ENCODE data around the gene RALBP1.

The RALBP1 gene

DNA sequence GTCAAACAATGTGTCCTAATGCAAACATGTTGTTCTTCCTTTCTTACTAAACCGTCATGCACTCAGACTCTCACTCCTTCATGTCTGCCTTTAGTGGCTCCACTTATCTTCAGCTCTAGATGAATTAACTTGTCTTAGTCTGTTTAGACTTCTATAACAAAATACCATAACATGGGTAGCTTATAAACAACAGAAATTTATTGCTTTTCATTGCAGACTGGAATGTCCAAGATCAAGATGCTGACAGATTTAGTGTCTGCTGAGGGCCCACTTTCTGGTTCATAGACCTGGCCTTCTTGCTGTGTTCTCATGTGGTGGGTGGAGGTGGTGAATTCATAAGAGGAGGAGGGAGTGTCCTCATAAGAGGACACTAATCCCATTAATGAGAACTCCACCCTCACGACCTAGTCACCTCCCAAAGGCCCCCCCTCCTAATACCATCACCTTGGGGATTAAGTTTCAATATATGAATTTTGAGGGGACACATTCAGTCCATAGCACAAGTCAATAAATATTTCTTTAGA is 32.3 kb downstream of the RALBP1 start:
- DNase-seq, result no peak

DNA sequence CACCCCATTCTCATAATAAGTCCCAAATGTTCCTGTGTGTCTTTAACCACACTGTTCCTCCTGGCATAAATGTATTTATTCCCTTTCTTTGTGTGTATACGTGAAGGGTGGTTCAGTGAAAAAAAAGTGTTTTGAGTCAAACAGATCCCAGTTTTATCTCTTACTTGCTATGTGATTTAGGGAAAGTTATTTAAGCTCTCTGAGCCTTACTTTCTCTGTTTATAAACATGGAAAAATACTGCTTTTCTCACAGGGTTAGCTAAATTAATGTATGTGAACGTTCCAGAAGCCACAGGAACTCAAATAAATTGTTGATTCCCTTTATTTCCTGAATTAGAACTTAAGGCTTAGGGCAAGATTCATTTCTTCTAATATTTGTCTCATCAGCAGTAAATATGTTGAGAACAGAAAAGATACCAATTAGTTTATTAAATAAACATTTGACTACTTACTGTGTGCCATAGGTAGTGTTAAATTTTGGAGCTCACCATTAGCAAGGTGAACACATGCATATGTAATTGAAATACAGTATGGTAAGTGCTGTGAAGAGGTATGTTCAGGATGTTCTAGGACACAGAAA is 33.2 kb downstream of the RALBP1 start:
- no peak for DNase-seq

DNA sequence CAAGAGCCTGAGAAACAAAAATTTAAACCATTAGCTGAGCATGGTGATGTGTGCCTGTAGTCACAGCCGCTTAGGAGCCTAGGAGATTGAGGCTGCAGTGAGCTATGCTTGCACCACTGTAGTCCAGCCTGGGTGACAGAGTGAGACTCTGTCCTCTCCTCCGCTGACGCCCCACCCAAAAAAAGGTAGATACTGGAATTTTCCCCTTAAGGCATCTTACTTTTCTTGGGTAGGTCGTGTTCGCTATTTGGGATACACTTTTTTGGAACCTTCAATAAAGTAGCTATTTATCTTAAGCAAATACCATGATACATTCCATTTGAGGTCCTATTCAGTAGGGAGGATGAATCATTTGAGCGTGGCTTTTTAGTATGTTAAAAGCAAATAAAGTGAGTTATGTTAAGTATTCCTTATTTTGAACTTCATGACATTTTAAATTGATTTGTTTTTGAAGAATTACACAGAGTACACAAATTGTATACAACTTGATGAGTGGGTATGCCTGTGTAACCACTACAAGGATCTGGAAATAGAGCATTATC is 38.7 kb downstream of the RALBP1 start:
- DNase-seq, result no peak

DNA sequence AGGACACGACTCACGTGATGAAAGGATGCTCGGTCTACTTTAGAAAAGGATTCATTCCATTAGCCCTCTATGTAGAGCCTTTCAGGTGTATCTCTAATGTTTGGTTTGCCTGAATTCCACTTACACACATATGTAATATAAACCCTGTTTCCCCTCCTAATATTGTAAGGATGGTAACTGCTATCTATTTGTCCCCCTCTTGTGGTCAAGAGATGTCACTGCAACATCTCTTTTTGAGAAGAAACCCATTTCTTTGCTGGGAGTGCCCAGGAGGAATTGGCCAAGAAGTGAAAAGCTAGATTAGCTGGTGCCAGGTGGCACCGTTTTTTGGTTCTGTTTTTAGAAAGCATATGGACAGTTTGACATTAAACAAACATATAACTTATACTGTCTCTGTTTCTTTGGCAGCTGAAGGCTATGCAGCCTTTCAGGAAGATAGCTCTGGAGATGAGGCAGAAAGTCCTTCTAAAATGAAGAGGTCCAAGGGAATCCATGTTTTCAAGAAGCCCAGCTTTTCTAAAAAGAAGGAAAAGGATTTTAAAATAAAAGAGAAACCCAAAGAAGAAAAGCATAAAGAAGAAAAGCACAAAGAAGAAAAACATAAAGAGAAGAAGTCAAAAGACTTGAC is 41.2 kb downstream of the RALBP1 start:
- DNase-seq, result peak in 1 of 58 donors; percentile 4

DNA sequence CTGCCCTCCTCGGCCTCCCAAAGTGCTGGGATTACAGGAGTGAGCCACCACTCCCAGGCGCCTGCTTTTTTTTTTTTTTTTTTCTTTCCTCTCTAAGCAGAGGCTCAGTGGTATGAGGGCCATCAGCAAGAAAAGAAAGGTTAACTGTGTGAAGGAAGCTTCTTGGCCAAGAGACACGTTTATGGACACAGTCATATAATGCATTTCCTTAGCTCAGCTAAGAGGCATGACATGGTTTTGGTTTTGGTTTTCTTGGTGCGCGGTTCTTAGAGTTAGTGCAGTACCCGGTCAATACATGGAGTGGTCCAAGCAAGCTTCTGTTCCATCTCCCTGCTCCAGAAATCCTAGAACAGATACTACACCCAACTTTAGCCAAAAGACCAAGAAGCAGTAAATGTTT is 42.6 kb downstream of the RALBP1 start:
- no peak for DNase-seq

DNA sequence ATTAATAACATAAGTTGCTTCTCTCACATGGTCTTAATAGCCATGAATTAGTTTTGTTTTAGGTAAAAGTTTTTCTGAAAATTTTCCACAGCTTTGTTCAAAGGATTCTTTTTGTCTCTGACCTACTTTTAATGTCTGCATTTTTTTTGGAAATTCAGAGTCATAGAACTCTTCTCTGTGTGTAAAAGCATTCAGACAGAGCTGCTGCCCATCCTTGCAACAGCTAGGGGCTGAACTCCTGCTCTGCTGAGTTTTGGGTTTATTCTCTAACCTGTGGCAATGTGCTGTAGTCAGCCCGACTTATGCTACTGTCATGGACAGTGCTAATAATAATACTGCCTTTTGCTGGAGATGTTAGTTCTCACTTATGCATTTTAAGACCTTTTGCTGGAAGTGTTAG is 44.1 kb downstream of the RALBP1 start:
- DNase-seq, result no peak

DNA sequence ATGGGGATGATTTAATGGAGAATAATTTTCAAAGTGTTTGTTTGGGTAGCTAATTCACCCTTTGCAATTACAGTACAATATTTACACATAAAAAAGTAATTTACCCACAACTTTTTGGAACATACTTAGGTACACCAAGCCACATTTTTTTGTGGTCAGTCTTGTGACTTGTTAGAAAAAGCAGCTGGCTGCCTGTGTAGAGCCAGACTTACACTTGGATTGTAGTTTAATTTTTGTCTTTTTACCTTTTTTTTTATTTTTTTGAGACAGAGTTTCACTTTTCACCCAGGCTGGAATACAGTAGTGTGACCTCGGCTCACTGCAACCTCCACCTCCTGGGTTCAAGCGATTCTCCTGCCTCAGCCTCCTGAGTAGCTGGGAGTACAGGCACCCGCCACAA is 45.4 kb downstream of the RALBP1 start:
- no peak for DNase-seq

DNA sequence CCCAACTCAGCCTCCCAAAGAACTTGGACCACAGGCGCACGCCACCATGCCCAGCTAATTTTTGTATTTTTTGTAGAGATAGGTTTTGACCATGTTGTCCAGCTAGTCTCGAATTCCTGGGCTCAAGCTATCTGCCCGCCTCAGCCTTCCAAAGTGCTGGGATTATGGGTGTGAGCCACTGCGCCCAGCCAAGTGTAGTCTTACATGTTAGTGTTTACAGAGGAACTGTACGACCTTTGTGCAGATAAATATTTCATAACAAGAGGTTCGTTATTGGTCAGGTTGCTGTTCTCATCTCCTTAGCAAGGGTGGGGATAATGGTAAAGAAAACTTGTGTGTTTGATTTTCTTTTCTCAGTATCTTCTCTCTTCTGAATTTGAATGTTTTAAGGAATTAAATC is 46.5 kb downstream of the RALBP1 start:
- DNase-seq, result no peak

DNA sequence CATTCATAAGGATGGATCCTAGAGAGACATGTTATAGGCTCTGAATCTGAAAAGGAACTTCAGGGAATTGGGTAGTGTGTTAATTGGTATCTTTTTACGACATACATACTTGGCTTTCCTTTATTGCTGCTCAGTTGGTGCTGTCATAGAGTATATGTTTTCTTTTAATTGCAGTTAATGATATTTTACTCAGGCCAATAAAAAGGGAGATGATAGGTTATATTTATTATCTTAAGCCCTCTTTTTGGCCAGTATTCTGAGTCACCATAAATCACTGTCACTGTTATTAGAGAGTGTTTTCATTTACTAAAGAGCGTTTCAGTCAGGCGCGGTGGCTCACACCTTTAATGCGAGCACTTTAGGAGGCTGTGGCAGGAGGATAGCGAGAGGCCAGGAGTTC is 47.6 kb downstream of the RALBP1 start:
- no peak for DNase-seq

DNA sequence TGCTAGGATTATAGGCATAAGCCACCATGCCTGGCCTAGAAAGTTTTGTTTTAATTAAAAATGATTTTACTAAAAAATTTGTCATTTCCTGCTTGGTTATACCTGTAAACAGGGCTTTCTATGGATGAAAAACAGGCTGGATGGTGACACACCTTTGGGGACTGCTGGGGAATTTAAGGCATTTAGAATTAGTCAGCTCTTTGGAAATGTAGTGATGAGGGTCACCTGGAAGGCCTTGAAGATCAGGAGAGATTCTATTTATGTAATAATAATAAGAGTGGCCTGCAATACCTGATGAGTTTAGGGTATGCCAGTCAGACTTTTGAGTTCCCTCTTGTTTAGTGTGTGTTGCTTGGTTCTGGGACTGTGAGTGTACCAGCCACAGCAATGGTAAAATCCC is 51.1 kb downstream of the RALBP1 start:
- DNase-seq, result no peak

DNA sequence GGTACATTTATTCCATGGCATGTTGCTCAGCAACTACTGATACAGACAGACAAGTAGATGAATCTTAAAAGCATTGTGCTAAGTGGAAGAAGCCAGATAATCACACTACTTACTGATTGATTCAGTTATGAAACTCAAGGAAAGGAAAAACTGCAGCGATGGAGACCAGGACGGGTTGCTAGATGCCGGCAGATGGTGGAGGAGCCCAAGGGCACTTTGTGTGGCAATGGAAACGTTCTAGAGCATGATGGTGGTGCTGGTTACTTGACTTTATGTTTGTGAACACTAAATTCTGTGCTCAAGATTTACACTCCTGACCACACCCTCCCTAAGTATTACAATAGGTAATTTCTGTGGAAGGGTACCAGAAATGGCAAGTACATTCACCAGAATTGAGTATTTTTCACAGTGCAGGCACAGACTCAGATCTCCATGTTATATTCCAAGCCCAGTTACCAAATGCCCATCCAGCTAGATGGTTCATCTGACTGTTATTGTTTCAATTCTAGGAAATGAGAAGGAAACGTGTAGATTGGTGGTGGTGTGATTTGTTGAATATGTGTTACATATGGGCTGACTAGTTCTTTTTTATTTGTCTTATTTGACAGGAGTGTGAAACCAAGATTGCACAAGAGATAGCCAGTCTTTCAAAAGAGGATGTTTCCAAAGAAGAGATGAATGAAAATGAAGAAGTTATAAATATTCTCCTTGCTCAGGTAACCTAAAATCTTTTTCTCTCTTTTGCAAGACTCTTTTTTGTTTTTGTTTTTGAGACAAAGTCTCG is 55.1 kb downstream of the RALBP1 start:
- no peak for DNase-seq

DNA sequence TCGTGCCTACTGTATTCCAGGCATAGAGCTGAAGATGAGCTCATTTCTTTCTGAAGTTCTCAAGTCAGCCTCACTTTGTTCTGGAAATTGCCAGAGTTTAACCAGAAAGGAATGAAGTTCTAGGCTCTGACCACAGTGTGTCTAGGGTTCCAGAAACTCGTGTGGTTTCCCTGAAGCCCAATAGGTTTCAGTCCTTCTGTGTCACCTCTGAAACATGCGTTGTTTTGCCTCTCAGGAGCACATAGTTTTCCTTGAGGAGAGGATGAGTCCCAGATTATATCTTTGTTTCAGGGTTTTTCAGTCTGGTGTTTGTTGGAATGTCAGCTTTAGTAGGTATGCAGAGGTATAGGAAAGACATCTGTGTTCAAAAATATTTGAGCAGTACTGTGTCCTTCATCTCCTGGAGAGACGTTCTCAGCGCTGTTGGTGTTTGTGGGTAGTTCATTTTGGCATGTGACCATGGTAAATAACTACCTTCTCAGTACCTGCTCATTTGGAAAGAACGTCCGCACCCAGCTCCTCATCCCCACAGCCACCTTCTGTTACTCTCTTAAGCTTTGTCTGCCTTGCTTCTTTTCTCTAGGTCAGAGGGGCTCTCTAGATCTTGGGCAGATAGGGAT is 56.6 kb downstream of the RALBP1 start:
- DNase-seq, result no peak

DNA sequence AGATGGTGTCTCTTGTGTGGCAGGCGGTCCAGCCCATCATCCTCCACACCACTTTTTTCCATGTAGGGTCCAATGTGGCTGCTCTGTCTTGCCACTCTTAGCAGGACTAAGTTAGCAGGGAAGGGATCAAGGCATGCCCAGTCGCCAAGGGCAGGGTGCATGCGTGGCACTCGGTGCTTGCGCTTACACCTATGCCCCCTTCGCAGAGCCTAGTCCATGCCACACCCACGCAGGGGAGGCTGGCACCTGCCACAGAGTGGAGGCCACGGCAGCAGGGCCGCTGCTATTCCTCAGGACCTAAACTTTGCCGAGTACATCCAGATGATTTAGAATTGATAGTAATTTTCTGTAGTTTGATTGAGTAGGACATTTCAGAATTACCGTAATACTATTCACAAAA is 59.5 kb downstream of the RALBP1 start:
- DNase-seq, result no peak

DNA sequence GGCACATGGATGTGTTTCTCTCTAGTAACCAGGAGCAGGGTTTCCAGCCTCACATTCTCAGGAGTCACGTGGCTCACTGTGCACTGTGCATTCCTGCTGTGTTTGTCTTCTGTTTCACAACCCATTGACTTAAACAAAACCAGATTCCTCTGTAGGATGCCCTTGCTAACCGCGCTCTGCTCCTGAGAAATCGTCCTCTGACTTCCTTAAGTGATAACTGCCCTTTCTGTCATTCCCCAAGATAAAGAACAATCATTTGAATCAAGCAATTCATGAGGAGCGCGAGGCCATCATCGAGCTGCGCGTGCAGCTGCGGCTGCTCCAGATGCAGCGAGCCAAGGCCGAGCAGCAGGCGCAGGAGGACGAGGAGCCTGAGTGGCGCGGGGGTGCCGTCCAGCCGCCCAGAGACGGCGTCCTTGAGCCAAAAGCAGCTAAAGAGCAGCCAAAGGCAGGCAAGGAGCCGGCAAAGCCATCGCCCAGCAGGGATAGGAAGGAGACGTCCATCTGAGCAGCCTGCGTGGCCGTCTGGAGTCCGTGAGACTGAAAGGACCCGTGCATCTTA is 60.2 kb downstream of the RALBP1 start:
- DNase-seq, result peak in 40 of 58 donors; percentile 8 to 78 (median 42)

DNA sequence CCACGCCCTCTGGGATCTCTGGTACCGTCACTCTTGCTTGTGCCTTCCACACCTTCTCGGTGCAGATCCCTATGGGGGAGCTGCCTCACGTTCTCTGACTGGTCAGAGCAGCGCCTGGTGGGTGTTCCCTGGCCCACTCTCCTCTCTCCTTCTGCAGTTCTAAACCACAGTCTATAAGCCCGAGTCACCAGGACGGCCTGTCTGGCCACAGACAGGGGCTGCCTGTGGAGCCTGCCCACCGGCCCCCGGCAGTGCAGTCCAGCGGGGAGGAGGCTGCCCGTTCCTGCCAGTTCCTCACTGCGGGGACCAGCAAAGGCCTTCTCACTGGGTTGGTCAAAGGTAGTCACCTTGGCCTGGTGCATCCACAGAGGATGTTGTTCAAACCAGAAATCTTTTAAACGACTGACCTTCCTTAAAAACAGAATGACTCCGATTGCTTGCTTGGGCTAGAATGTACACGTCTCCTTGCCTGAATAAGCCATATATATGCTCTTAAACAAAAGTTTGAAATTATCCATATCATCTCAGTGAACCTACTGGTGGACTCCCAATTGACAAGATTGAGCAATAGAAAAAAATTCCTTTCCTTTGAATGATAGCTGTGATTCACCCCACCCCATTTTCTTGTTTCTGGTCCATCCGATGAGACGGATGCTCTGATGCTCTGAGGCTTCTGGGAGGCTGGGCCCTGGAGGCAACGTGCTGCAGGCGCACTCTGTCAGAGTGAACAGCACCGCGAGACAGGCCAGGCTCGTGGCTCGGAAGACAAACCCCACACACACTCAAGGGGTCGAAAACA is 61.2 kb downstream of the RALBP1 start:
- no peak for DNase-seq

DNA sequence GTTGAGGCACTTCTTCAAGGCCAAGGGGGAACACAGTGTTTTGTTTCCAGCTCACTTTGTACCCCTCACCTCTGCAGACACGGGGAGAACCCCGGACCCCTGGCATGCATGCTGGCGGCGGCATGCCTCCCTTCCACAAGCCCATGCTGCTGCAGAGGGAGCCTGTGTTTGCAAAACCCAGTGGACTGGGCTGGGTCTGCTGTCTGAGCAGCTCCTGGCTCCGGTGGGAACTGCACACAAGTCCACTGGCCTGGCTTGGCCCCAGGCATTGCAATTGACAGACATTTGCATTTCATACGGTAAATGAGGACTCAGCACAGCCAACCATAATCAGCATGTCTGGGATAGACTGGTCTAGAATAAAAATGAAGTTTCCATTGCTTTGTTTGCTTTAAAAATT is 62.4 kb downstream of the RALBP1 start:
- peak in 1 of 58 donors; percentile 7 for DNase-seq

DNA sequence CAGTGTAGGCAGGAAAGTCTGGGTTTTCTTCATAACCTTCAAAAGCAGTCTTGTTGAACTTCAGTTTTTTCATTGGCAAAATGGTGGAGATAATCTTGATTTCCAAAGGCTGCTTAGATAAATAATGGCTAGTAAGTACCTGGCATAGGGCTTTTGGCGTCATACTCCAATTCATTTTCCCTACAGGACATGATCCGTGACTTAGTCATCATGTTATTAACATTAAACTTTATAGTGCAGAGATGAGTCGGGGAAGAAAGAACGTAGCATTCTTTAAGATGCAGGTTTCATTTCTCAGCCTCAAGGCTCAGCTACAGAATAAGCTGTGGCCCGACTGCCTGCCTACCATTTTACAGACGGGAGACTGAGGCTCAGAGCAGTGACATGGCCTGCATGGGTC is 64.0 kb downstream of the RALBP1 start:
- no peak for DNase-seq

DNA sequence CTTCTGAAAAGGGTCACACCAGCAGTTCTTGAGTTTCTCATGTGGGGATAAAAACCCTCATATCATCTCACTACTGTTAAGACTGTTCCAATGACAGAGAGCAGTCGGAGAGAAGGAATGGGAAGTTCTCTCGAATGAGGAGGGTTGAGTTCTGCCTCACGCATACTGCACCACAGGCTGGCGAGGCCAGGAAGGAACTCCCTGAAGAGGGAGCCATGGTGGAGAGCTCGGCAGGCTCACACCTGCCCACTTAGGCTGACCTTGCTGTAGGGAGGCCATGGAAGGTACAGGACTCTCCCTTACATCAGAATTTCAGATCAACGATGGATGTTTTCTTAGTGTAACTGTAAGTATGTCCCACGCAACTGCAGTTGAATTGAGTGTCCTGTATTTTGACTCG is 64.6 kb downstream of the RALBP1 start:
- DNase-seq, result no peak

DNA sequence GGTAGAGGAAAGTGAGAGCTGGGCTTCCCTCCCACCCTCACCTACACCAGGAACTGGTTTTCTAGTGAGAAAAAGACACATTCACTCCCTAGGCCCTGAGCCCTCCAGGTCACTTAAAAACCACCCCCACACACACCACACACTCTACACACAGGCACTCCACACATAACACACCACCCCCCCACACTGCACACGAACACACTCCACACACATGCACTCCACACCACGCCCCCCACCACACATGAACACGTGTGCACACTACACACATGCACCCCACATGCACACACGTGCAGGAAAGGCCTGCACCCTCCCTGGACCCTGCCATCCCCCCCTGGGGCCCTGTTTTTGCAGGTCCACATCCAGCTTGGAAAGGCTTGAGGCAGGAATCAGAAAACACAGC is 67.6 kb downstream of the RALBP1 start:
- DNase-seq, result no peak

DNA sequence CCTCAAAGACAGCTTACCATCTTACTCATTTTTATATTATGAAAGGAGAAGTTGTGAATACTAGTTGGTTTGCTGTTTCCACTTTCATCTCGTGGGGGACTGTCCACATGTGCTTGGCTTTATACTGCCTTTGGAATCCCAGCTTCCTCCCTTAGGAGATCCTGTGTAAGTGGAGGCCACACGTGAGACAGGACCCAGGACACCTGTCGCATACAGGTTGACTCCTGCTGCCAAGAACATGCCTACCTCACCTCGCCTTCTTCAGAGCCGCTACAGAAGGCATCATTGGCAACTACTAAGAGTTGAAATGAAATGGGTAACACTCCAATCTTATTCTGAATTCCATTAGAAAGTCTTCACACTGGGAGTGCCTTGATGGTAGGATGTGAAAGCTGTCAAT is 69.7 kb downstream of the RALBP1 start:
- no peak for DNase-seq

DNA sequence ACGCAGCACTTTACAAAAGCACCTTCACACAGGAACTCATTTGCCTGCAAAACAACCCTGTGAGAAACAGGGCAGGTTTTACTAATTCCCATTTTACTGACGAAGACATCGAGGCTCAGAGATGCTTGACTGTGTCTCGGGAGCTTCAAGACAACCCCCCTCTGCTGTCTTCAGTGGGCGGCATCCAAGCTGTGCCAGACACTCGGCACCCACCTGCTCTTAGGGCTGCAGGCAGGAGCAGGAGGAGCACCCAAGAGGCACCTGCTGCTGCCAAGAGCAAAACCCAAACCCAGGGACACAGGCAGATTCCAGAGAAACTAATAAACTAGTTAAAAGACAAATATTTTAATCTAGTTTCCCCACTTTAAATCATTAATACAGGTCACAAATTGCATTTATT is 71.2 kb downstream of the RALBP1 start:
- no peak for DNase-seq

All from anterior cingulate cortex (tissue), 58 donors.